ENCODE measurements around the gene METTL21C. TPM values are rescaled to one million over a fixed set of nuclear protein-coding genes. Genes with fewer than 3 reads are reported as not detected.

METTL21C gene
- total RNA-seq, 1 donor from 2014 or later: not detected

DNA sequence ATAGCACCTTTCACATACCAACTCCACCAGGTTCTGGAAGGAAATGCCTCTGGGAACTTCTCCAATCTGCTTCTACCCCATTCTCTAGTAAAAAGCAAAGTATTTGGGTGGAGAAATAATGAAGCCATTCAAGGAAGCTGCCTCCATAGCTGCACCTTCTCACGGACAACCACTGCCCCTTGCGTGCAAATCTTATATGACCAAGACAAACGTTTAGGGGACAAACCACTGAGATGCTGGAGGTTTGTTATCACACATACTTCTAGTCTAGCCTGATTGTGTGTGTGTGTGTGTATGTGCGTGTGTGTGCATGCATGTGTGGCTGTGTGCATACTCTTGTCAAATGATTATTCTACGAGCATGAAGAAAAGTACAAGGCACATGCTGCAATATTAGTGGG lies 6.5 kb upstream of the METTL21C start:
- H3K4me3 ChIP-seq (ENCODE audit: low read depth, low read length): no peak overlapping the region
- no peaks in the 10 kb centered on the region for H3K27me3 ChIP-seq (ENCODE audit: control insufficient read depth, insufficient read depth, low read length)
- no peaks in the 10 kb centered on the region for H3K36me3 ChIP-seq (ENCODE audit: control insufficient read depth, insufficient read depth, low read length)
- TF ChIP-seq, protein P1, sequence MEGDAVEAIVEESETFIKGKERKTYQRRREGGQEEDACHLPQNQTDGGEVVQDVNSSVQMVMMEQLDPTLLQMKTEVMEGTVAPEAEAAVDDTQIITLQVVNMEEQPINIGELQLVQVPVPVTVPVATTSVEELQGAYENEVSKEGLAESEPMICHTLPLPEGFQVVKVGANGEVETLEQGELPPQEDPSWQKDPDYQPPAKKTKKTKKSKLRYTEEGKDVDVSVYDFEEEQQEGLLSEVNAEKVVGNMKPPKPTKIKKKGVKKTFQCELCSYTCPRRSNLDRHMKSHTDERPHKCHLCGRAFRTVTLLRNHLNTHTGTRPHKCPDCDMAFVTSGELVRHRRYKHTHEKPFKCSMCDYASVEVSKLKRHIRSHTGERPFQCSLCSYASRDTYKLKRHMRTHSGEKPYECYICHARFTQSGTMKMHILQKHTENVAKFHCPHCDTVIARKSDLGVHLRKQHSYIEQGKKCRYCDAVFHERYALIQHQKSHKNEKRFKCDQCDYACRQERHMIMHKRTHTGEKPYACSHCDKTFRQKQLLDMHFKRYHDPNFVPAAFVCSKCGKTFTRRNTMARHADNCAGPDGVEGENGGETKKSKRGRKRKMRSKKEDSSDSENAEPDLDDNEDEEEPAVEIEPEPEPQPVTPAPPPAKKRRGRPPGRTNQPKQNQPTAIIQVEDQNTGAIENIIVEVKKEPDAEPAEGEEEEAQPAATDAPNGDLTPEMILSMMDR (IDR thresholded peaks at IDR 0.05; ENCODE audit: insufficient read depth, low read length, poor library complexity, severe bottlenecking): no peak
- no peak for DNase-seq (ENCODE audit: low read depth)

DNA sequence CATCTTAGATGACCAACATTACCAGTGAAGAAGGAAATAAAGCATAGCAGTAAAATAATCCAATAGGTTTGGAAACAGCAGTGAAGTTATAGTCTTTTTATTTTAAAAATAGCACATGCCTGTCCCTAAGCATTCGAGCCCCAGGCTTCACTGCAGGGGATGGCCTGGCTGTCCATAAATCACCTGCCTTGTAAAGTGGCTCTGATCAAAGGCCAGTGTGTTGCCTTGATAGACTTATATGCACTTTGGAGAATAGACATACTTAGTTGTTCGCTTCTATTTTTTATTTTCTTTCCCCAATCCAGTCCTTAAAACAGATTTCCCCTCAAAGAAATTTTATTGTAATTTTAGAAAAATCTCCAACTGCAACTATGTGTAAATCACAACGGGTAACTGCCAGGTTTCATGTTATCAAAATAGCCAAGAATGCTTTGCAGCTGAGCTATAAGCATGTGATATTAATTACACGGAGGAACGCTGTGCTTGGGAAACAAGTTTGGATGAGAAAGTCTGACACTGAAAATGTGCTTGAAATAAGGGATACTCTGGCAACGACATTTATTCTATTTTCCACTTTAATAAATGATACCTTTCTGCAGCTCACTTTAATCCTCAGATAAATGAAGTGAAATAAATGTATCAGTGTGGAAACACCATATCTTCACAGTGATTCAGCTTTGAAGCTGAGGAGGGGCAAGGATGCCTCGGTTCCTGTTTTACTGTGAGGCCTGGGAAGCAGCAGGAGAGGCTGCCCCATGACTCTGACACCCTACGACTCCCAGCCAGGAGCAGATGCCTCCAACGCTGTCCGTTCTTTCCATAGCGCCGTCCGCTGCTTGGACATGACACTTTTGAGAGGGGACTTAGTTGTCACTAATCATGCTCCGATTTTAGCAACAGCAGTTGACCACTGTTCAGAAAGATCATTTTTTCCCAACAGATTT lies 5.5 kb upstream of the METTL21C start:
- H3K36me3 ChIP-seq (ENCODE audit: control insufficient read depth, insufficient read depth, low read length): no peaks in the 10 kb centered on the region
- no peak overlapping the region for H3K4me3 ChIP-seq (ENCODE audit: low read depth, low read length)
- TF ChIP-seq, protein P1 (IDR thresholded peaks at IDR 0.05; ENCODE audit: insufficient read depth, low read length, poor library complexity, severe bottlenecking): no peak
- no peaks in the 10 kb centered on the region for H3K27me3 ChIP-seq (ENCODE audit: control insufficient read depth, insufficient read depth, low read length)
- DNase-seq (ENCODE audit: low read depth): no peak

DNA sequence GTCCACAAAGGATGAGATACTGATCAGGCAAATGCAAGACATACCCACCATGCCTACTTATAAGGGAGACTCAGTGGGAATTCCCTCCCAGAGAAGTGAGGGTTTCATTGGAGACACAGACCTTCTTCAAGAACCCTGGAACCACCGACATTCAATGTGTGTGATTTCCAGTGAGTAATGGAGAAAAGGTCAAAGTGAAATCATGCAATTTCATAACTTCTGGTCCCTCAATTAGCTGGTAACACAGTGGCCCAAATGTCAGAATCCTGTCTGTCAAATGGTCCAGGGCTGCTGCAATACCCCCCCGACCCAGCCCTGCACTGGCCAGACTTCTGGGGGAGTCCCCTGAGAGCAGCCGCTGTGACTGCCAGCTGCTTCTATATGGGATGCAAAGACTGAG lies 4.7 kb upstream of the METTL21C start:
- TF ChIP-seq, protein P1 (IDR thresholded peaks at IDR 0.05; ENCODE audit: insufficient read depth, low read length, poor library complexity, severe bottlenecking): no peak

DNA sequence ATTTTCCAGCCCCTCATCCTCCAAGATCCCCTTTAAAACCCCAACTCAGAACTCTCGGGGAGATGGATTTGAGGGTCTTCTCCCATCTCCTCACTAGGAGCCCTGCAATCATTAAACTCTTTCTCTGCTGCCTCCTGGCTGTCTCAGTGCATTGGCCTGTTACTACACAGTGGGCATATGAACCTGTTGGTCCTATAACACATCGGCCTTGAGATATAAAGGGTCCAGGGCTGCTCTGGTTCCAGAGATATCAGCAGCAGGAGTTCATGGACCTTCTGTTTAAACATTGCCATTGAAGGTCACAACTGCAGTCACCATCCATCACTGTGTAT lies 3.8 kb upstream of the METTL21C start:
- no peak for DNase-seq (ENCODE audit: low read depth)
- no peaks in the 10 kb centered on the region for H3K36me3 ChIP-seq (ENCODE audit: control insufficient read depth, insufficient read depth, low read length)
- no peak overlapping the region for H3K4me3 ChIP-seq (ENCODE audit: low read depth, low read length)
- TF ChIP-seq, protein P1 (IDR thresholded peaks at IDR 0.05; ENCODE audit: insufficient read depth, low read length, poor library complexity, severe bottlenecking): no peak
- H3K27me3 ChIP-seq (ENCODE audit: control insufficient read depth, insufficient read depth, low read length): peaks cover 2% of the 10 kb centered on the region

More for the DNA sequence above, 4.7 kb upstream of the METTL21C start:
- Histone ChIP-seq H3K4me3 (ENCODE audit: low read depth, low read length) (no peak overlapping the region), H3K27me3 (ENCODE audit: control insufficient read depth, insufficient read depth, low read length) (peaks cover 2% of the 10 kb centered on the region), H3K36me3 (ENCODE audit: control insufficient read depth, insufficient read depth, low read length) (no peaks in the 10 kb centered on the region)
- DNase-seq (ENCODE audit: low read depth): no peak

DNA sequence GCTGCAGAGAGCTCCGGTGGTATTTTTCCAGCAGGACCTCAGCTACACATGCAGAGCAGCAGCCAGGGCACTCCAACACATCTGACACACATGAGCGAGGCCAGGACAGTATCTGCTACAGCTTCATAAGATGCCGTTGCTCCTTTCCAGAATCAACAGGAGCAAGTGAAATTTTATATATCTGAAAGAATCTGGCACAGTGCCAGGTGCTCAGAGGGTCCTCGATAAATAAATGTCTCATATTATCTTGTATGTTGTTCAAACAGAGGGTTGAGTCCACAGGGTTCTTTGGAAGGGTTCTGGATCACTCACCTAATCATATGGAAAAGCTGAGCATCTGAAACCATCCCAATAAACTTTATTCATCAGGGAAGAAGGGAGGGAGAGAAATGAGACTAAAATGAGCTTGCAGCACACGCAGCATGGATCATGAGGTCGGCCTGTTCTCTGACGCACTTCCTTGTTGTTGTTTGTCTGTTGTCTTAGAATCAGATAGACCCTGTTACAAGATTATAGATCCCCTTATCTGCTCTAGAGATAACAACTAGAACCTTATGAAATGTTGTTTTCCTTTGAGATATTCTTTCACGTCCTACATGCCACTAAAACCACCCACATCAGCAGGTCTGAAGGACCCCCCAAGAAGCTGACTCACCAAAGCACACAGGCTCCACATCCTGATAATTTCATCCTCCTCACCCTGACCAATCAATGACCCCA lies 3.2 kb upstream of the METTL21C start:
- no peak for DNase-seq (ENCODE audit: low read depth)
- H3K36me3 ChIP-seq (ENCODE audit: control insufficient read depth, insufficient read depth, low read length): no peaks in the 10 kb centered on the region
- TF ChIP-seq, protein P1 (IDR thresholded peaks at IDR 0.05; ENCODE audit: insufficient read depth, low read length, poor library complexity, severe bottlenecking): no peak
- H3K27me3 ChIP-seq (ENCODE audit: control insufficient read depth, insufficient read depth, low read length): peaks cover 2% of the 10 kb centered on the region
- no peak overlapping the region for H3K4me3 ChIP-seq (ENCODE audit: low read depth, low read length)
